Brain microvascular endothelial cell (primary cell): ENCODE results near the gene C11orf98.
"Not testable (repeated sequence)": the region's sequence is repeated elsewhere in the genome, so short reads cannot be mapped to it uniquely, and the experiment has no call there.

Experiments
- DNase-seq: peaks from one replicate; pipeline ENCODE4 v3.0.0-alpha.2; 2020
- H3K27ac ChIP-seq: fragments of 250-450 bp; sonication (Bioruptor Pico); 2 replicates; pipeline ENCODE4 v1.5.1; 2020; ENCODE audit warnings: mild to moderate bottlenecking, moderate library complexity
- H3K27me3 ChIP-seq: fragments of 250-450 bp; sonication (Bioruptor Pico); replicated peaks from 2 replicates; pipeline ENCODE4 v1.5.1; 2020; ENCODE audit warnings: mild to moderate bottlenecking
- H3K36me3 ChIP-seq: fragments of 250-450 bp; sonication (Bioruptor Pico); replicated peaks from 2 replicates; pipeline ENCODE4 v1.5.1; 2020; ENCODE audit warnings: mild to moderate bottlenecking
- H3K4me3 ChIP-seq: 2 replicates; pipeline ENCODE4 v1.5.1; 2011; ENCODE audit warnings: low read depth, mild to moderate bottlenecking, control low read depth, low read length, moderate library complexity
- CTCF ChIP-seq: IDR thresholded peaks from 2 replicates; pipeline ENCODE4 v1.5.1; 2011; ENCODE audit warnings: low read depth, mild to moderate bottlenecking, moderate library complexity, low read length, control low read depth, inconsistent platforms; ENCODE audit errors: missing control alignments
- in situ Hi-C: cut with HindIII; loops from 2 replicates; pipeline ENCODE4 v1.10.0; 2017; ENCODE audit warnings: low sequenced_read_pairs, low pct_ligation_motif_present

C11orf98 gene

GRCh38 chr11:62652161-62653006, 12.6 kb downstream of the C11orf98 start:
- no peak for TF ChIP-seq CTCF
- peak overlapping the region; percentile 79 for H3K4me3 ChIP-seq
- no peaks in the 10 kb centered on the region for H3K27me3 ChIP-seq
- peaks cover 18% of the 10 kb centered on the region for H3K36me3 ChIP-seq
- H3K27ac ChIP-seq: peak overlapping the region; percentile 61
- DNase-seq: no peak
- in situ Hi-C loops: no loop called here

GRCh38 chr11:62650283-62650682, 14.7 kb downstream of the C11orf98 start:
- H3K4me3 ChIP-seq, H3K27ac ChIP-seq, in situ Hi-C loops, DNase-seq, H3K27me3 ChIP-seq: not testable (repeated sequence)
- peaks cover 18% of the 10 kb centered on the region for H3K36me3 ChIP-seq

GRCh38 chr11:62649486-62649885, 15.5 kb downstream of the C11orf98 start:
- in situ Hi-C loops: no loop called here
- no peak for TF ChIP-seq CTCF
- H3K36me3 ChIP-seq: peaks cover 22% of the 10 kb centered on the region
- H3K4me3 ChIP-seq: no peak overlapping the region
- no peak overlapping the region for H3K27ac ChIP-seq
- no peak for DNase-seq
- no peaks in the 10 kb centered on the region for H3K27me3 ChIP-seq

- no peak overlapping the region for H3K27ac ChIP-seq
- H3K4me3 ChIP-seq: no peak overlapping the region
- in situ Hi-C loops: no loop called here
- H3K36me3 ChIP-seq: peaks cover 27% of the 10 kb centered on the region
- TF ChIP-seq CTCF: no peak
- DNase-seq: no peak
- H3K27me3 ChIP-seq: no peaks in the 10 kb centered on the region
Measured at GRCh38 chr11:62648967-62649364, 16.0 kb downstream of the C11orf98 start.

GRCh38 chr11:62648185-62648966, 16.6 kb downstream of the C11orf98 start:
- peaks cover 32% of the 10 kb centered on the region for H3K36me3 ChIP-seq

More at GRCh38 chr11:62648185-62648966, 16.6 kb downstream of the C11orf98 start:
- H3K4me3 ChIP-seq: no peak overlapping the region
- H3K27ac ChIP-seq: no peak overlapping the region
- no peaks in the 10 kb centered on the region for H3K27me3 ChIP-seq
- in situ Hi-C loops: no loop called here
- TF ChIP-seq CTCF: no peak
- DNase-seq: no peak
